ENCODE results near the gene COL23A1. TPM values are rescaled to one million over a fixed set of nuclear protein-coding genes. Genes with fewer than 3 reads are reported as not detected.
A peak's percentile ranks its signal among the peaks of the same experiment; 100 is the strongest.

Gene COL23A1
- total and polyA plus RNA-seq, 2 of the 8 experiments (the other 6 are each of a cell fraction or from before 2014, with no cell fraction given) = 3.1 to 4.7 TPM

- TF ChIP-seq KDM4A (IDR thresholded peaks at IDR 0.05; ENCODE audit: low read depth, low read length, severe bottlenecking) (peak; percentile 9), SUZ12 (IDR thresholded peaks at IDR 0.05; ENCODE audit: low read length) (no peak), RBBP5 (IDR thresholded peaks at IDR 0.05; ENCODE audit: borderline replicate concordance, low read depth, low read length) (peak; percentile 88), CBX8 (IDR thresholded peaks at IDR 0.05; ENCODE audit: borderline replicate concordance, low read depth, low read length) (no peak), CBX5 (IDR thresholded peaks at IDR 0.05; ENCODE audit: low read depth, low read length) (no peak), MAFK (IDR thresholded peaks at IDR 0.05; ENCODE audit: low read depth, low read length) (no peak), NRF1 (IDR thresholded peaks at IDR 0.05; ENCODE audit: low read depth, low read length) (peak; percentile 13; the same call in 1 of the 2 replicates), SIRT6 (IDR thresholded peaks at IDR 0.05; ENCODE audit: low read length) (no peak), YY1 (IDR thresholded peaks at IDR 0.05; ENCODE audit: low read depth, low read length) (0 out of 2 replicates have a peak, but pooled peaks have one; percentile 22), TAF1 (IDR thresholded peaks at IDR 0.05; ENCODE audit: low read depth, low read length) (peak; percentile 99), EP300 (IDR thresholded peaks at IDR 0.05; ENCODE audit: borderline replicate concordance in 1 of 2, low read depth in 2 of 2, low read length in 2 of 2) (0 out of 3 replicates have a peak, but pooled peaks of 1 of the 2 experiments have one; percentile 8), CEBPB (IDR thresholded peaks at IDR 0.05; ENCODE audit: low read depth, low read length) (no peak), TCF12 (IDR thresholded peaks at IDR 0.05; ENCODE audit: low read depth, low read length) (no peak), PHF8 (conservative IDR thresholded peaks at IDR 0.05; ENCODE audit: low read depth, low read length) (peak; percentile 98), BRCA1 (IDR thresholded peaks at IDR 0.05; ENCODE audit: low read depth, low read length) (no peak), POLR2A (IDR thresholded peaks at IDR 0.05; ENCODE audit: control extremely low read depth in 1 of 2, low read depth in 2 of 2, low read length in 2 of 2) (peak; percentile 99 to 100), BACH1 (IDR thresholded peaks at IDR 0.05; ENCODE audit: low read length) (no peak), NANOG (IDR thresholded peaks at IDR 0.05; ENCODE audit: insufficient read depth, low read depth, low read length, poor library complexity, severe bottlenecking) (no peak), CTCF (IDR thresholded peaks at IDR 0.05; ENCODE audit: control extremely low read depth in 1 of 3, insufficient read depth in 1 of 3, low read depth in 1 of 3, low read length in 3 of 3) (no peak), SP1 (IDR thresholded peaks at IDR 0.05; ENCODE audit: low read depth, low read length) (peak; percentile 99), SP2 (IDR thresholded peaks at IDR 0.05; ENCODE audit: low read length) (peak; percentile 60), FOSL1 (IDR thresholded peaks at IDR 0.05; ENCODE audit: insufficient read depth, low read depth, low read length) (0 out of 2 replicates have a peak, but pooled peaks have one; percentile 46), KDM1A (IDR thresholded peaks at IDR 0.05; ENCODE audit: borderline replicate concordance, low read length) (no peak)
These were observed 385.8 kb downstream of the COL23A1 start, which contains the start of gene HNRNPAB (continued) for GRCh38 chr5:178204182-178204934.

Data from H1 (cell line).